Activated T-helper 9 cell treated with anti-CD3 and anti-CD28 coated beads, Interleukin-2, amount 50 U/mL, for 16 hours (primary cell): ENCODE results near the gene NID2.

Source experiments
- DNase-seq: peaks from one replicate; pipeline ENCODE4 v3.0.0-alpha.2; 2020; ENCODE audit warnings: low read depth

The NID2 gene

GRCh38 chr14:52052288-52052943 lies 16.4 kb downstream of the NID2 start:
- no peak for DNase-seq

- DNase-seq: no peak
Observed at GRCh38 chr14:52051871-52052270, 17.0 kb downstream of the NID2 start.

- DNase-seq: no peak
Observed at GRCh38 chr14:52051251-52051650, 17.6 kb downstream of the NID2 start.

- no peak for DNase-seq
Observed at GRCh38 chr14:52049721-52050588, 18.9 kb downstream of the NID2 start.

GRCh38 chr14:52049271-52049670 lies 19.6 kb downstream of the NID2 start:
- DNase-seq: no peak

GRCh38 chr14:52048641-52049204 lies 20.1 kb downstream of the NID2 start:
- no peak for DNase-seq

GRCh38 chr14:52048116-52048515 lies 20.7 kb downstream of the NID2 start:
- no peak for DNase-seq

GRCh38 chr14:52046376-52046917 lies 22.4 kb downstream of the NID2 start:
- no peak for DNase-seq

GRCh38 chr14:52044791-52045522 lies 23.9 kb downstream of the NID2 start:
- no peak for DNase-seq

- no peak for DNase-seq
Observed at GRCh38 chr14:52043690-52044089, 25.2 kb downstream of the NID2 start.

- DNase-seq: no peak
Observed at GRCh38 chr14:52042371-52043289, 26.2 kb downstream of the NID2 start.

GRCh38 chr14:52040598-52040997 lies 28.3 kb downstream of the NID2 start:
- DNase-seq: no peak

GRCh38 chr14:52039124-52039815 lies 29.6 kb downstream of the NID2 start:
- no peak for DNase-seq

GRCh38 chr14:52033101-52033642 lies 35.7 kb downstream of the NID2 start:
- DNase-seq: no peak

GRCh38 chr14:52032204-52032801 lies 36.6 kb downstream of the NID2 start:
- DNase-seq: no peak

- no peak for DNase-seq
Observed at GRCh38 chr14:52031781-52032180, 37.1 kb downstream of the NID2 start.

GRCh38 chr14:52029881-52030280 lies 39.0 kb downstream of the NID2 start:
- DNase-seq: no peak

GRCh38 chr14:52026901-52027300 lies 42.0 kb downstream of the NID2 start:
- no peak for DNase-seq

GRCh38 chr14:52026017-52026660 lies 42.7 kb downstream of the NID2 start:
- no peak for DNase-seq
